ENCODE data around the gene LCLAT1.

The LCLAT1 gene

DNA sequence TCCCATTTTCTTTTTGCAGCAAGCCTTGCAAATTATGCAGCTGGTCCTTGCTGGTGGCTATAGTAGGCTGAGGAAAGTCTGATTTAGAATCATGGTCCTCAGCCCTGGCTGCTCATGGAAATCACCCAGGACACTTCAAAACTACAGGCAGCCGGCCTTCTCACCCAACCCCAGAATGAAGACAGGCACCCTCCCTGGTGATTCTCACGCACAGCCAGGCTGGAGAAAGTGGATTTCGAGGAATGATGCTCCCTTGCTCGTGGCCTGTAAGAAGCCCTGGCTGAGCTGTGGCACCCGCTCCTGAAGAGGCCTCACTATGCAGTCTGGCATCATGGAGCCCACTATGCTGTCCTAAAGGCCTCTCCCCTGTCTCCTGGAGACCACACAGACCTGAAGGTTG lies 202.8 kb downstream of the LCLAT1 start:
- H3K9me3 ChIP-seq = no peaks in the 10 kb centered on the region
- no peaks in the 10 kb centered on the region for H3K36me3 ChIP-seq
- no peak for TF ChIP-seq CTCF (IDR thresholded peaks at IDR 0.05)
- H3K27me3 ChIP-seq = no peaks in the 10 kb centered on the region
- peaks cover 9 to 14% of the 10 kb centered on the region in 2 experiments for H3K4me1 ChIP-seq (ENCODE audit: control insufficient read depth in 1 of 2, insufficient read depth in 1 of 2, low read depth in 1 of 2, low read length in 1 of 2)
- no peak overlapping the region for H3K27ac ChIP-seq
- H3K4me3 ChIP-seq (ENCODE audit: low read depth in 1 of 2, low read length in 1 of 2) = no peak overlapping the region

DNA sequence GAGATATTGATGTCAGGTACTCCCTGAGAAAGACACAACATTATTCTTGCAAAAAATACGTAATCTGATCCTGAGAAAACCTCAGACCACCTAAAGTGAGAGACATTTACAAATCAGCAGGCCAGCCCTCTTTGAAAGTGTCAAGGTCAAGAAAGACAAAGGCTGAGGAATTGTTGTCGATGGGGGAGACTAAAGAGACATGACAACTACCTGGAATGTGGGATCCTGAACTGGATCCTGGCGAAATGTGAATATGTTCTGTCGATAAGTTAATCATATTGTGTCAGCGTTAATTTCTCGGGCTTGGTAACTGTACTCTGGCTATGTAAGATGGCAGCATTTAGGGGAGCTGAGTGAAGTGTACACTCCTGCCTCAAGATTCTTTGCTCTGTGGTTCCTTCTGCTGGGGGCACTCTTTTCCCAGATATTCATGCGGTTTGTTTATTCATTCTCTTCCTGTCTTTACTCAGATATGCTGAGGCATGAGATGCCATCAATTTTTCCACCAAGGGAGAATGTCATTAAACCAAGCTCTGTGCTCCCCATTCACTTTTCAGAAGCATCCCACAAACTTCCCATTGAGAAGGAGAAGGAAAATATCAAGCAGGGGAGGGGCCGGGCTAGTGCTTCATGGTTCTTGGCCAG lies 205.3 kb downstream of the LCLAT1 start:
- Histone ChIP-seq H3K4me3 (ENCODE audit: low read depth in 1 of 2, low read length in 1 of 2) (no peak overlapping the region), H3K27me3 (no peaks in the 10 kb centered on the region)
- TF ChIP-seq CTCF (IDR thresholded peaks at IDR 0.05) = no peak

DNA sequence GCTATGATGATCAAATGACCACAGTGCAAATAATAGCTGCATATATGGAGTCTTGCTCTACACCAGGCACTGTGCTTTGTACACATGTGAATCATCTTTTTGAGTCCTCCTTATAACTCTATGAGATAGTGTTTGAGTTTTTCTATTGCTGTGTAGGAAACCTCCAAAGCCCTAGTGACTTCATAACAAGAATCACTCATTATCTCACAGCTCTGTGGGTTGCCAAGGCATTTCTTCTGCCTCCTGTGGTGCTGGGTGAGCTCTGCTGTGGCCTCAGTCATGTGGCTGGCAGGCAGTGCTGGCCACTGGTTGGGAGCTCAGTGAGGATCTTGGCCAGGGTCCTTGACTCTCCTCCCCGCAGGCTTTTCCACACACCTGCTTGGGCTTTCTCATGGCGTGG lies 206.8 kb downstream of the LCLAT1 start:
- no peak overlapping the region for H3K4me3 ChIP-seq (ENCODE audit: low read depth in 1 of 2, low read length in 1 of 2)
- H3K9me3 ChIP-seq = no peaks in the 10 kb centered on the region
- H3K27ac ChIP-seq = no peak overlapping the region
- H3K27me3 ChIP-seq = no peaks in the 10 kb centered on the region
- peaks cover 0 to 5% of the 10 kb centered on the region in 2 experiments for H3K4me1 ChIP-seq (ENCODE audit: control insufficient read depth in 1 of 2, insufficient read depth in 1 of 2, low read depth in 1 of 2, low read length in 1 of 2)
- H3K36me3 ChIP-seq = no peaks in the 10 kb centered on the region
- TF ChIP-seq CTCF (IDR thresholded peaks at IDR 0.05) = no peak

More for the DNA sequence above, 205.3 kb downstream of the LCLAT1 start:
- Histone ChIP-seq H3K27ac (no peak overlapping the region), H3K4me1 (ENCODE audit: control insufficient read depth in 1 of 2, insufficient read depth in 1 of 2, low read depth in 1 of 2, low read length in 1 of 2) (peaks cover 0 to 5% of the 10 kb centered on the region in 2 experiments), H3K9me3 (no peaks in the 10 kb centered on the region), H3K36me3 (no peaks in the 10 kb centered on the region)

- Histone ChIP-seq H3K9me3 (no peaks in the 10 kb centered on the region), H3K4me3 (ENCODE audit: low read depth in 1 of 2, low read length in 1 of 2) (no peak overlapping the region), H3K27ac (no peak overlapping the region), H3K4me1 (ENCODE audit: control insufficient read depth in 1 of 2, insufficient read depth in 1 of 2, low read depth in 1 of 2, low read length in 1 of 2) (peaks cover 0 to 5% of the 10 kb centered on the region in 2 experiments), H3K27me3 (no peaks in the 10 kb centered on the region), H3K36me3 (no peaks in the 10 kb centered on the region)
- TF ChIP-seq CTCF (IDR thresholded peaks at IDR 0.05) = no peak
Observed at GRCh38 chr2:30654404-30654803, 207.4 kb downstream of the LCLAT1 start.

DNA sequence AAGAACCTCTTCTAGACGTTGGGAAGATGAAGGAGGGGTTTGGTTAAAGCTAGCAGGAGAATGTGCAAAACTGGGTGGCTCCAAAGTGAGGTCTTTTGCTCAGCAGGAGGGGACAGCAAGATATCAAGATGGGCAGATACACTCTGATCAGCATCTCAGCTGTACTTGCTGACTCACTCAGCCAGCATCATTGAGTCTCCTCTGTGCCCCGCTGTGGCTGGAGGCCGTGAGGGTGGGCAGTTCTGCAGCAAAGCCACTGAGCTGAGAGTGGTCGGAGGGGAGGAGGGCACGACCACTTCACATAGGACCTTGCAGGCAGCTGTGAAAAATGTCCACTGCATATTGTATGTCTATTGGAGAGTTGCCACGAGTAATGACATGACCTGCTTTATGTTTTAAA lies 208.2 kb downstream of the LCLAT1 start:
- Histone ChIP-seq H3K27me3 (no peaks in the 10 kb centered on the region), H3K4me1 (ENCODE audit: control insufficient read depth in 1 of 2, insufficient read depth in 1 of 2, low read depth in 1 of 2, low read length in 1 of 2) (peaks cover 0 to 5% of the 10 kb centered on the region in 2 experiments), H3K36me3 (no peaks in the 10 kb centered on the region), H3K27ac (no peak overlapping the region), H3K4me3 (ENCODE audit: low read depth in 1 of 2, low read length in 1 of 2) (no peak overlapping the region), H3K9me3 (no peaks in the 10 kb centered on the region)
- no peak for TF ChIP-seq CTCF (IDR thresholded peaks at IDR 0.05)
